Transverse colon (tissue), 4 donors: Measurements from ENCODE around the gene WWOX. TPM values are rescaled to one million over a fixed set of nuclear protein-coding genes. Genes with fewer than 3 reads are reported as not detected.

Experiments used
- DNase-seq: peaks from one replicate; pipeline ENCODE4 v3.0.0-alpha.2; 2019
- H3K27ac ChIP-seq, 4 donors: fragments of 200-600 bp; sonication (generic); 2 replicates each; pipeline ENCODE4 v1.5.1; 2016 to 2018; ENCODE audit warnings: inconsistent platforms in 4 of 4
- H3K27me3 ChIP-seq: fragments of 200-600 bp; sonication (generic); 2 replicates; pipeline ENCODE4 v1.5.1; 2017; ENCODE audit warnings: inconsistent platforms
- H3K36me3 ChIP-seq, 4 donors: fragments of 200-600 bp; sonication (generic); 2 replicates each; pipeline ENCODE4 v1.5.1; 2017 to 2019; ENCODE audit warnings: inconsistent platforms in 4 of 4
- H3K4me1 ChIP-seq, 4 donors: fragments of 200-600 bp; sonication (generic); 2 replicates each; pipeline ENCODE4 v1.5.1; 2017 to 2020; ENCODE audit warnings: inconsistent platforms in 4 of 4
- H3K4me3 ChIP-seq, 4 donors: fragments of 200-600 bp; sonication (generic); 1 replicate in 1 of 4; 2 replicates in 3 of 4; pipeline versions ENCODE4 v1.5.1 to v1.6.1; 2017 to 2019; ENCODE audit warnings: inconsistent platforms in 4 of 4
- H3K9me3 ChIP-seq, 2 donors: fragments of 200-600 bp; sonication (generic); 2 replicates each; pipeline ENCODE4 v1.5.1; 2017 to 2019; ENCODE audit warnings: inconsistent platforms in 2 of 2
- EP300 ChIP-seq: sonication (generic); formaldehyde crosslinking; IDR thresholded peaks from one replicate; pipeline ENCODE4 v1.6.1; 2017; ENCODE audit warnings: antibody characterized with exemption, low read depth
- POLR2A ChIP-seq: fragments of 450-650 bp; IDR thresholded peaks from one replicate; pipeline ENCODE4 v1.6.1; 2016; ENCODE audit warnings: antibody characterized with exemption, mild to moderate bottlenecking, moderate library complexity
- POLR2AphosphoS5 ChIP-seq, 3 donors: sonication (generic); formaldehyde crosslinking; IDR thresholded peaks; one replicate each; pipeline ENCODE4 v1.6.1; 2016; ENCODE audit warnings: antibody characterized with exemption in 3 of 3
- WGBS, 2 donors: methylation state at CpG; one replicate each; pipeline ENCODE4 v1.1.5; 2018; ENCODE audit warnings: low coverage in 1 of 2; 5-methylcytosine and 5-hydroxymethylcytosine counted together
- in situ Hi-C, 4 donors: fragments of 200-750 bp; cut with MboI; loops; one replicate each; pipeline versions ENCODE4 v1.15.0 to v1.15.1; 2017; ENCODE audit warnings: low sequenced_read_pairs in 3 of 4, low pct_ligation_motif_present in 1 of 4, low pct_unique_long_range_greater_than_20kb in 1 of 4
- intact Hi-C: fragments of 100-400 bp; cut with DNase I; formaldehyde crosslinking; loops from one replicate; pipeline ENCODE4 v1.15.1; 2023; ENCODE audit warnings: low total_unique reads
- total RNA-seq, 4 donors: library from RNA; depleted of rRNA; stranded (reverse); fragments of >200 nt; gene quantifications; one replicate each; pipeline ENCODE4 v1.1.0, GENCODE V29; 2016
- TF ChIP-seq, protein P1 (sequence below), 5 experiments: fragments of 200-600 bp in 3 of 5; fragments of 450-650 bp in 2 of 5; sonication (generic) in 3 of 5; IDR thresholded peaks; 1 replicate in 2 of 5; 2 replicates in 3 of 5; pipeline ENCODE4 v1.5.1; 2016 to 2017; ENCODE audit warnings: antibody characterized with exemption in 5 of 5, inconsistent platforms in 3 of 5, mild to moderate bottlenecking in 2 of 5, moderate library complexity in 1 of 5

WWOX gene
- total RNA-seq, 4 donors from 2014 or later: 11.2 to 53.8 (median 24.8) TPM

GRCh38 chr16:78993346-78993745 is 893.9 kb downstream of the WWOX start:
- intact Hi-C loops (no loop called here), in situ Hi-C loops (no loop called here)
- Histone ChIP-seq H3K27ac (no peak overlapping the region), H3K9me3 (no peaks in the 10 kb centered on the region), H3K4me3 (no peak overlapping the region), H3K27me3 (no peaks in the 10 kb centered on the region), H3K4me1 (peaks cover 0 to 6% (median 2%) of the 10 kb centered on the region in 4 donors), H3K36me3 (no peaks in the 10 kb centered on the region)
- 52 to 56% methylated on average over 4 to 12 of the region's 12 CpGs for WGBS, 2 donors
- no peak for DNase-seq
- TF ChIP-seq POLR2A: no peak
- no peak for TF ChIP-seq POLR2AphosphoS5 (IDR thresholded peaks at IDR 0.05)
- TF ChIP-seq, protein P1, sequence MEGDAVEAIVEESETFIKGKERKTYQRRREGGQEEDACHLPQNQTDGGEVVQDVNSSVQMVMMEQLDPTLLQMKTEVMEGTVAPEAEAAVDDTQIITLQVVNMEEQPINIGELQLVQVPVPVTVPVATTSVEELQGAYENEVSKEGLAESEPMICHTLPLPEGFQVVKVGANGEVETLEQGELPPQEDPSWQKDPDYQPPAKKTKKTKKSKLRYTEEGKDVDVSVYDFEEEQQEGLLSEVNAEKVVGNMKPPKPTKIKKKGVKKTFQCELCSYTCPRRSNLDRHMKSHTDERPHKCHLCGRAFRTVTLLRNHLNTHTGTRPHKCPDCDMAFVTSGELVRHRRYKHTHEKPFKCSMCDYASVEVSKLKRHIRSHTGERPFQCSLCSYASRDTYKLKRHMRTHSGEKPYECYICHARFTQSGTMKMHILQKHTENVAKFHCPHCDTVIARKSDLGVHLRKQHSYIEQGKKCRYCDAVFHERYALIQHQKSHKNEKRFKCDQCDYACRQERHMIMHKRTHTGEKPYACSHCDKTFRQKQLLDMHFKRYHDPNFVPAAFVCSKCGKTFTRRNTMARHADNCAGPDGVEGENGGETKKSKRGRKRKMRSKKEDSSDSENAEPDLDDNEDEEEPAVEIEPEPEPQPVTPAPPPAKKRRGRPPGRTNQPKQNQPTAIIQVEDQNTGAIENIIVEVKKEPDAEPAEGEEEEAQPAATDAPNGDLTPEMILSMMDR (IDR thresholded peaks at IDR 0.05): no peak
- no peak for TF ChIP-seq EP300

DNA sequence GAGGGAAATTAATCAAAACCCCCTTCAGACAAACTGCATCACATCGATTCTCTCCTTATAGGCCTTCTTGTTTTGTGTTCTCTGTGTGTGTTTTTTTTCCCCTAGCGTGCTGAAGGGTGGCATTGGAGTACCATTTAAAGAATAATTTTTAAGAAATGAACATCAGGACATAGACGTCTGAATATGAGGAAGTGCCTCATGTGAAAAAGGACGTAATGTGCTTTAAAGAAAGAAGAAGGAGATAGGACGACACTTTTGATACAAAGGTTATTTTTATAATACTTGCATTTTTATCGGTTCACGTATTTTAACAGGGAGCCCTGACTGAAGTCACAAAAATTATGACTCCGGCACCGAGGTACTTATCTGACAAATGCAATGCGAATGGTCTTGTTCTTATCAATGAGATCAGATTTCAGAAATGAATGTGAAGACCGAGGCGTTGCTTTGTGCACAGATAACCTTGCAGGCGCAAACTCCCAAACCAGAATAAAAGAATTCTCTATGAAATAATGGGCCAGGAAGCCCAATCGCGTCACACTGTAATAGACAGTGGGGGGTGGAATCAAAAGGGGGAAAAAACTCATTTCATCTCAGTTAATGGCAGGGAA is 894.8 kb downstream of the WWOX start:
- Histone ChIP-seq H3K27ac (no peak overlapping the region), H3K36me3 (no peaks in the 10 kb centered on the region), H3K4me1 (peaks cover 0 to 6% (median 2%) of the 10 kb centered on the region in 4 donors), H3K4me3 (no peak overlapping the region), H3K9me3 (no peaks in the 10 kb centered on the region), H3K27me3 (no peaks in the 10 kb centered on the region)
- intact Hi-C loops (no loop called here), in situ Hi-C loops (no loop called here)
- DNase-seq: no peak
- TF ChIP-seq EP300 (no peak), POLR2AphosphoS5 (IDR thresholded peaks at IDR 0.05) (no peak), POLR2A (no peak)
- TF ChIP-seq, protein P1 (IDR thresholded peaks at IDR 0.05): no peak
- WGBS, 2 donors: 87 to 88% methylated on average over 15 of the region's 15 CpGs

GRCh38 chr16:78995441-78995840 is 896.0 kb downstream of the WWOX start:
- Histone ChIP-seq H3K4me3 (no peak overlapping the region), H3K9me3 (no peaks in the 10 kb centered on the region), H3K27me3 (no peaks in the 10 kb centered on the region), H3K4me1 (peaks cover 0 to 2% (median 0%) of the 10 kb centered on the region in 4 donors), H3K36me3 (no peaks in the 10 kb centered on the region), H3K27ac (no peak overlapping the region)
- 77 to 78% methylated on average over 2 to 3 of the region's 3 CpGs for WGBS, 2 donors
- DNase-seq: no peak
- TF ChIP-seq, protein P1 (IDR thresholded peaks at IDR 0.05): no peak
- no peak for TF ChIP-seq POLR2A
- TF ChIP-seq EP300: no peak
- TF ChIP-seq POLR2AphosphoS5 (IDR thresholded peaks at IDR 0.05): no peak
- in situ Hi-C loops (no loop called here), intact Hi-C loops (no loop called here)

DNA sequence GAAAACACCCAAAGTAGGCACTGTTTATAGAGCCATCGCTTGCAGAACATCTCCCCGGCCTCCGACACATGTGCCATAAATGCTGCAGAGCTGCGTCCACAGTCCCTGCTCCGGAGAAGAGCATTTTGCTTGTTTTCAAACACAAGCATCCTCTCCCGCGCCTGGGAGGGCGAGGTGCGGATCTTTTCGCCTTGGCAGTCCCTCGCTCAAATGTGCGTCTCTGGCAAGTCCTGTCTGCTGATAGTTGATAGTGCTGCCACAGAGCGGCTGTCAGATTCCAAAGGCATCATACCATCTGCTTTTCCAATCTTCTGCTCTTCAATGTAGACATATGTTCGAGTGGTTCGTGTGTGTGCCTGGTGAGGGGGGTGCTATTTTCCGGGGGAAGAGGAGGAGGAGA is 897.3 kb downstream of the WWOX start:
- in situ Hi-C loops: no loop called here

More for the DNA sequence above, 897.3 kb downstream of the WWOX start:
- 84 to 94% methylated on average over 6 to 16 of the region's 16 CpGs for WGBS, 2 donors
- no peaks in the 10 kb centered on the region for H3K9me3 ChIP-seq
- no peak for TF ChIP-seq EP300
- no peak for TF ChIP-seq POLR2A
- TF ChIP-seq, protein P1 (IDR thresholded peaks at IDR 0.05): no peak
- no peak for TF ChIP-seq POLR2AphosphoS5 (IDR thresholded peaks at IDR 0.05)
- no peaks in the 10 kb centered on the region for H3K36me3 ChIP-seq
- no peak for DNase-seq
- no peak overlapping the region for H3K4me3 ChIP-seq
- no peaks in the 10 kb centered on the region for H3K27me3 ChIP-seq
- intact Hi-C loops: no loop called here
- H3K4me1 ChIP-seq: no peaks in the 10 kb centered on the region
- no peak overlapping the region for H3K27ac ChIP-seq
